ENCODE measurements around the gene TIMM10.

TIMM10 gene

GRCh38 chr11:57482782-57483561 is 47.6 kb downstream of the TIMM10 start:
- peak; percentile 18 for DNase-seq

- DNase-seq, result no peak
Observed at GRCh38 chr11:57481915-57482781, 48.4 kb downstream of the TIMM10 start.

- DNase-seq, result no peak
Observed at GRCh38 chr11:57481315-57481714, 49.2 kb downstream of the TIMM10 start.

- peak; percentile 15 for DNase-seq
Observed at GRCh38 chr11:57480409-57481137, 50.0 kb downstream of the TIMM10 start.

- no peak for DNase-seq
Observed at GRCh38 chr11:57479911-57480310, 50.6 kb downstream of the TIMM10 start.

GRCh38 chr11:57479021-57479663 is 51.4 kb downstream of the TIMM10 start:
- no peak for DNase-seq

Measured in NCI-H2029 (cell line).